Colon (tissue), 2 donors: ENCODE data around the gene ZGPAT.

Experiments
- FAIRE-seq: peaks from 2 replicates; lab custom pipeline; 2012; peaks lifted over from hg19 to GRCh38; lab: Jason Lieb, UNC
- donor health status: control.
- donor health status: control.

ZGPAT gene

DNA sequence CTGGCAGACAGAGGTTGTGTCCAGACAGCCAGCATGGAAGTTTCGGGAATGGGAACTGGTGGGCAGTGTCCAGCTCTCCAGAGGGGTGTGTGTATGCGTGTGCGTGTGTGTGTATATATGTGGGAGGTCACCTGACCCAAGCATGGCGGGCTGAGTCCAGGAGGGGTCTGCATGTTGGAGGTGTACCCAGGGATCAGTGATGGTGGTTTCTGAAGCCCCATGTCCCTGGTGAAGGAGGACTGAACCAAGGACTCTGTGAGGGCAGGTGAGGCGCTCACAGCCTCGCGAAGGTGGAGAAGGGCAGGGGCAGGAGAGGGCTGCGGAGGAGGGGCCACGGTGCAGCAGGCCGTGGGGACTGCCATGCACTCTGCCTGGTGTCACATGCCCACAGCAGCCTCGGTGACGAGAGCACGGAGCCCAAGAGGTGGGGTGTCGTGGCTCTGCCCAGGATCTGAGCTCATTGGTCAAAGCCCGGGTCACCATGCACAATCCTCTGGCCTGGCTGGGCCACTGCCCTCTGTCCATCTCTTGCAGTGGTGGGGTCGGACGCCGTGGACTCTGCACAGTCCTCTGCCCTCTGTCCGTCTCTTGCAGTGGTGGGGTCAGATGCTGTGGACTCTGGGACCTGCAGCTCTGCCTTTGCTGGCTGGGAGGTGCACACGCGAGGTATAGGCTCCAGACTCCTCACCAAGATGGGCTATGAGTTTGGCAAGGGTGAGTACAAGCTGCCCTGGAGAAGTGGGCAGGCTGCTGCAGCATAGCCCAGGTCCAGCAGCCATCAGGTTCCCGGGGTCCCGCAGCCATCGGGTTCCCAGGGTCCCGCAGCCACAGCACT lies 26.5 kb downstream of the ZGPAT start:
- FAIRE-seq = no peak

DNA sequence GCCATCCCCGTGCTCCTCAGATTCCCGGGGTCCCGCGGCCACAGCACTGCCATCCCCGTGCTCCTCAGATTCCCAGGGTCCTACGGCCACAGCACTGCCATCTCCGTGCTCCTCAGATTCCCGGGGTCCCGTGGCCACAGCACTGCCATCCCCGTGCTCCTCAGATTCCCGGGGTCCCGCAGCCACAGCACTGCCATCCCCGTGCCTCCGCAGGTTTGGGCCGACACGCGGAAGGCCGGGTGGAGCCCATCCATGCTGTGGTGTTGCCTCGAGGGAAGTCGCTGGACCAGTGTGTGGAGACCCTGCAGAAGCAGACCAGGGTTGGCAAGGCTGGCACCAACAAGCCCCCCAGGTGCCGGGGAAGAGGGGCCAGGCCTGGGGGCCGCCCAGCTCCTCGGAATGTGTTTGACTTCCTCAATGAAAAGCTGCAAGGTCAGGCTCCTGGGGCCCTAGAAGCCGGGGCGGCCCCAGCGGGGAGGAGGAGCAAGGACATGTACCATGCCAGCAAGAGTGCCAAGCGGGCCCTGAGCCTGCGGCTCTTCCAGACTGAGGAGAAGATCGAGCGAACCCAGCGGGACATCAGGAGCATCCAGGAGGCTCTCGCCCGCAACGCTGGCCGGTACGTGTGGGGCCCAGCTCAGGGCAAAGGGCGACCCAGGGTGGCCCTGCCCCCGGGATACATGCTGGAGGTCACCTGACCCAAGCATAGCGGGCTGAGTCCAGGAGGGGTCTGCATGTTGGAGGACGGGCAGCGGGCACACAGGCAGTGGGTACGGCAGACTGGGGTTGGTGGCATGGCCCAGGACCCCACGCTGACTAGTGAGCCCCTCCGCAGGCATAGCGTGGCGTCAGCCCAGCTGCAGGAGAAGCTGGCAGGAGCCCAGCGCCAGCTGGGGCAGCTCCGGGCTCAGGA lies 27.4 kb downstream of the ZGPAT start:
- FAIRE-seq = no peak

DNA sequence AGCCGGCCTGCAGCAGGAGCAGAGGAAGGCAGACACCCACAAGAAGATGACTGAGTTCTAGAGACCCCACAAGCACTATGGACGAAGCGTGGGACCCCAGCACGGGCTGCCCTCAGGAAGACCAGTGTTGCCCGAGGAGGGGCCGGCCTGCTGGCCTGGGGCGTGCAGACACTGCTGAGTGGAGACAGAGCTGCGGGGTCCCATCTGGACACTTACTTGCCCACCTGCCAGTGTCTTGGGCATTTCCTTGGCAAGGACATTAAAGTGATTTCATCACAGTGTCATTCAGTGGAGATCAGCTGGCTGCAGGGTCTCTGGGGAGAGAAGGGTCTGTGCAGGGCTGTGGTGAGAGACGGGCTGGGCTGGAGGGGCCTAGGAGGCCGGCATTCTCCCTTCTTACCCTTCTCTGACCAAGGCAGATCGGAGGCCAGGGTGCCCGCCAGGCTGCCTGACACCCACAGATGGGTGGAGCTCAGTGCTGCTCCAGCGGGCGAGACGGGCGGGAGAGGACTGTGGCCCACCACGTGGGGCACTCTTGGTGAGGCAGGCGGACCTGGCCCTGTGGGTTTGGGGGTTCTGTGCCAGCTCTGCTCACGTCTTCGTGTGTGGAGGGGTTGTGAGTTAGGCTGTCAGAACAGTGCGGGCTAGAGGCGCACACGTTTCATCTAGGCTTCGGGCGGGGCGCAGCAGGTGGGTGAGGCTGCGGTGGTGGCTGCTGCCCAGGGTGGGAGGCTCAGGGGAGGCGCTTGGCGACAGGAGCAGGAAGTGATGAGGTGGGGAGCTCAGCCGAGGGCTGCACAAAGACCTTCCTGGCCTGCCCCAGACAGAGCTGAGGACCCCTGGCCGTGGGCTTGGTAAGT lies 28.2 kb downstream of the ZGPAT start, which contains the start of gene LIME1:
Gene LIME1 (plus strand): TSS at position 806 of the 860 bp plus-strand sequence. CDS start 886 bp downstream, outside the sequence.
- no peak for FAIRE-seq

DNA sequence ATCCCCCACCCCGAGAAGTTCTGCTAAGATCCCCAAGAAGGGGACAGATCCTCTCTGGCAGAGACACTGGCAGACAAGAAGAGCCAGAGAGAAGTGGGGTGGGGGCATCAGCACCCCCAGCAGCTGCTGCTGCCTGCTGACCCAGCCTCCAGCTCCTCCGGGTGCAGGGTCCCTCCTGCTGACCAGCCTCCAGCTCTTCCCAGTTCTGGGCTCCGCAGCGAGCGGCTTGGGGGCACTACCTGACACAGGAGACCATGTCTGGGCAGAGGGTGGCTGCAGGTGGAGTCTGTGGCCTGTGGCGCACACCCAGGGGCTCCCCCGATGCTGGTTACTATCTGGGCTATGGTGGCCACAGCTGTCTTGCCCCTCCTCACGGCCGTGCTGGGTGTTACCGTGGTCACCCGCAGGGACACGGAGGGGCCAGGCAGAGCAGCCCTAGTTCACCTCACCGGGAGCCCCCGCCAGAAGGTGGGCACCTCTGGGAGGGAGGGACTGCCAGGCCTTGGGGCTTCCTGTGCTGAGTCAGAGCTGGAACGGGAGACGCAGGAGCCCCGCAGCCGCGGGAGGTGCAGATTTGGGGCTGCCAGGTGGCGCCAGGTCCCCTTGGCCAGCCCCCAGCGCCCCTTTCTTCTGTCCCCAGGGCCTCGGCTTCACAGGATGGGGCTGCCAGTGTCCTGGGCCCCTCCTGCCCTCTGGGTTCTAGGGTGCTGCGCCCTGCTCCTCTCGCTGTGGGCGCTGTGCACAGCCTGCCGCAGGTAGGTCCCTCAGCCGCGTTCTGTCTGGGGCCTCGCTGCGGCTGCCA lies 29.3 kb downstream of the ZGPAT start:
- no peak for FAIRE-seq

DNA sequence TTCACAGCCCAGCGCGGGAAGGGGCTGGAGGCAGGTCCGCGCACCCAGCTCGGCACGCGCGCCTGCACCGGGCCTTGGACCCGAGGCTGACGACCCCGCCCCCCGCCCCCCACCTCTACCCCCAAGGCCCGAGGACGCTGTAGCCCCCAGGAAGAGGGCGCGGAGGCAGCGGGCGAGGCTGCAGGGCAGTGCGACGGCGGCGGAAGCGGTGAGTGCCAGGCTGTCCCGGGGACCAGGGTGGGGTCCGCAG lies 29.8 kb downstream of the ZGPAT start:
- no peak for FAIRE-seq

DNA sequence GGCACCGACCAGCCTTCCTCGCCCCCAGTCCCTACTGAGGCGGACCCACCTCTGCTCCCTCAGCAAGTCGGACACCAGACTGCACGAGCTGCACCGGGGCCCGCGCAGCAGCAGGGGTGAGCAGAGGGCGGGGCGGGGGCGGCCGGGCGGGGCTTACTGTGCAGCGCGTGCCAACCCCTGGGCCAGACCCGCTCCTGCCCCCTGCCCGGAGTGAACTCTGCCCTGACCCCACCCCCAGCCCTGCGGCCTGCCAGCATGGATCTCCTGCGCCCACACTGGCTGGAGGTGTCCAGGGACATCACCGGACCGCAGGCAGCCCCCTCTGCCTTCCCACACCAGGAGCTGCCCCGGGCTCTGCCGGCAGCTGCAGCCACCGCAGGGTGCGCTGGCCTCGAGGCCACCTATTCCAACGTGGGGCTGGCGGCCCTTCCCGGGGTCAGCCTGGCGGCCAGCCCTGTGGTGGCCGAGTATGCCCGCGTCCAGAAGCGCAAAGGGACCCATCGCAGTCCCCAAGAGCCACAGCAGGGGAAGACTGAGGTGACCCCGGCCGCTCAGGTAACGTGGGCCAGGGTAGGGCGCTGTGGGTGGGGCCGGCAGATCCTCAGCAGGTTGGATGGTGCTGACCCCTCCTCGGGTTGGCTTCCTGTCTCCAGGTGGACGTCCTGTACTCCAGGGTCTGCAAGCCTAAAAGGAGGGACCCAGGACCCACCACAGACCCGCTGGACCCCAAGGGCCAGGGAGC lies 30.3 kb downstream of the ZGPAT start:
- FAIRE-seq = no peak

DNA sequence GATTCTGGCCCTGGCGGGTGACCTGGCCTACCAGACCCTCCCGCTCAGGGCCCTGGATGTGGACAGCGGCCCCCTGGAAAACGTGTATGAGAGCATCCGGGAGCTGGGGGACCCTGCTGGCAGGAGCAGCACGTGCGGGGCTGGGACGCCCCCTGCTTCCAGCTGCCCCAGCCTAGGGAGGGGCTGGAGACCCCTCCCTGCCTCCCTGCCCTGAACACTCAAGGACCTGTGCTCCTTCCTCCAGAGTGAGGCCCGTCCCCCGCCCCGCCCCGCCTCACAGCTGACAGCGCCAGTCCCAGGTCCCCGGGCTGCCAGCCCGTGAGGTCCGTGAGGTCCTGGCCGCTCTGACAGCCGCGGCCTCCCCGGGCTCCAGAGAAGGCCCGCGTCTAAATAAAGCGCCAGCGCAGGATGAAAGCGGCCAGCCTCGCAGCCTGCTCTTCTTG lies 30.9 kb downstream of the ZGPAT start:
- FAIRE-seq = no peak

DNA sequence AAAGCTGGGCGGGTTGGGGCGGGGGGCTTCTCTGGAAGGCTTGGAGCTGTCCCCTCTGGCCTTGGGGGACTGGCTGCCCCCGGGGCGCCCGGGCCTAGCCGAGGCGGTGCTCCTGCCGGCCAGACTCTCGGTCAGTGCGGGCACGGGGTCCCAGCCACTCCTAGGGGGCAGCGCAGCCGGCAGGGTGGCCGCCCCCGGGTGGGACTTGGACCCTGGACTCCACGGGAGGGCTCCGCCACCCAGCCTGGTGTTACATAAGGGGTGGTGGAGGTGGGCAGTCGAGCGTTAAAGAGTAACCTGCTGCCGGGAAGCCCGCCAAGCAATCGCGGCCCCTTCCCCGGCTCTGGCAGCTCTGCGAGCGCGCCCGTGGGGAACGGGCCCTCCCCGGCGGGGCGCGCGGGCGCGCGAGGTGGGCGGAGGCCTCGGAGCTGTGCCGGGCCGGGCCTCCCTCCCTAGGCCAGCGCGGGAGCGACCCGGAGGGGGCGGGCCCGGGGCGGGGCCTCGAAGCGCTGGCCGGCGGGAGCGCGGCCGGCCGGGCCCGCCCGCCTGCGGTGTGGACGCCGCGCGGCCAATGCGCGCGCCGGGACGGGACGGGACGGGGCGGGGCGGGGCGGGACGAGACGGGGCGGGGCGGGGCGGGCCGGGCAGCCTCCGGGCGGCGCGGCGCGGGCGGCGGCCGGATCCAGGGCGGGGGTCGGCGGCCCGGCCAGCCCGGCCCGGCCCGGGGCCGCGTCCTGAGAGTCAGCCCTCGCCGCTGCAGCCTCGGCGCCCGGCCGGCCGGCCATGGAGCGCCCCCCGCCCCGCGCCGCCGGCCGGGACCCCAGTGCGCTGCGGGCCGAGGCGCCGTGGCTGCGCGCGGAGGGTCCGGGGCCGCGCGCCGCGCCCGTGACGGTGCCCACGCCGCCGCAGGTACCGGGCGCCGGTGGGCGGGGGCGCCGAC lies 31.6 kb downstream of the ZGPAT start, which contains the start of gene SLC2A4RG:
Gene SLC2A4RG (plus strand): TSS at position 647 of the 940 bp plus-strand sequence. CDS start 137 bp downstream, at position 784.
- no peak for FAIRE-seq

DNA sequence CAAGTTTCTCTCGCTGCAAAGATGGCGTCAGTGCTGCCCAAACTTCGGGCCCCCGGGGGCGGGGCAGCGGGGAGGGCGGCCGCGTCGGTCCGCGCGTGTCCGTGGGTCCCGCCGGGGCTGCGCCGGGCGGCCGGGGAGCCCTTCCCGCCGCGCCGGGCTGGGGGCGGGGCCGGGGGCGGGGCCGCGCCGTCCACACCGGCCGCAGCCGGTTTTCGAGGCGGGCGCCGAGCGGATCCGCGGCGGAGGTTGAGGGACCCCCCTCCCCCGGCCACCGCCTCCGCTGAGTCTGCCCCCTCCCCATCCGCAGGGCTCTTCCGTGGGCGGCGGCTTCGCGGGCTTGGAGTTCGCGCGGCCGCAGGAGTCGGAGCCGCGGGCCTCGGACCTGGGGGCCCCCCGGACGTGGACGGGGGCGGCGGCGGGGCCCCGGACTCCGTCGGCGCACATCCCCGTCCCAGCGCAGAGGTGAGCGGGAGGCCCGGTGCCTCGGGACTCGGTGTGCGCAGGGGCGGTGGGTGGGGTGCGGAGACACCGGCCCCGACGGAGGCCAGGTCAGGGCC lies 32.3 kb downstream of the ZGPAT start:
- FAIRE-seq = no peak

DNA sequence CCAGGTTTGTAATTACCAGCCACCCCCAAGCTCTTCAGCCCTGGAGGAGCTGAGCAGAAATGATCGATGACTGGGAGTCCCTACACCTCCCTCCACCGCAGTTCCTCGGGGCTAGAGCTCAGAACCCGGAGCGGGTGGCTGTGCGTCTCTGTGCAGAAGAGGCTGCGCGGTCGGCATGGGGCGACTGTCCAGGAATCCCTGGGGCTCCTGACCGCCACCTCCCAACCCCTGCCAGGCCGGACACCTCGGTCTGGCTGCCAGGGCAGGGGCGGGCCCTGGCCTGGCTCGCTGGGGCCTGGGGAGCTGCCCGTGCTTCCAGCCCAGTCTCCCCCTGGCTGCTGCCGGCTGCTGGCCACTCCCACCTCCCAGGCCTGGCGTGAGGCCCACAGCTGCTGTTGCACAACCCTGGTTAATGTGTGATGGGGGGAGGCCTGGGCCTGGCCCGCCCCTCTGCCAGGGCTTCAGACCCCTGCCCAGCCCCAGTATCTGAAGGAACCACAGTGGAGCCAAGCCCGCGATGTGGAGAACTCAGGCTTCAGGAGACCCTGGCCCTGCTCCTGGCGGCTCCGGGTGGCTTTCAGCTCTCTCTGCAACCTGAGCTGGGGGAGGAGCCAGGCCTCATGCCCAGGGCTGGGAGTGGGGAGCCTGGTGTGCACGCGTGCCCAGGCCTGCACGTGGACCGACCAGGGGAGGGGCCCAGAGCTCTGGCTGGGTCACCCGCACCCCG lies 33.0 kb downstream of the ZGPAT start:
- FAIRE-seq = no peak

DNA sequence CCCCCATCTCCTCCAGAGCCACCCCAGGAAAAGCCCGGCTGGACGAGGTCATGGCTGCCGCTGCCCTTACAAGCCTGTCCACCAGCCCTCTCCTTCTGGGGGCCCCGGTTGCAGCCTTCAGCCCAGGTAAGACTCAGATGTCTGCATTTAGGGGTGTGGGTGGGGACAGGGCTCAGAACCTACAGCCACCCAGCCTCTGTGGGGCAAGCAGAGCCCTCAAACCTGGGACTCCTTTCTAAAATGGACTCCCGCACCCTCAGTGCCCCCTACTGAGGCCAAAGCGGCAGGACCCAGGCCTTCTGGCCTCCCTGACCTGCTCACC lies 33.5 kb downstream of the ZGPAT start:
- no peak for FAIRE-seq

DNA sequence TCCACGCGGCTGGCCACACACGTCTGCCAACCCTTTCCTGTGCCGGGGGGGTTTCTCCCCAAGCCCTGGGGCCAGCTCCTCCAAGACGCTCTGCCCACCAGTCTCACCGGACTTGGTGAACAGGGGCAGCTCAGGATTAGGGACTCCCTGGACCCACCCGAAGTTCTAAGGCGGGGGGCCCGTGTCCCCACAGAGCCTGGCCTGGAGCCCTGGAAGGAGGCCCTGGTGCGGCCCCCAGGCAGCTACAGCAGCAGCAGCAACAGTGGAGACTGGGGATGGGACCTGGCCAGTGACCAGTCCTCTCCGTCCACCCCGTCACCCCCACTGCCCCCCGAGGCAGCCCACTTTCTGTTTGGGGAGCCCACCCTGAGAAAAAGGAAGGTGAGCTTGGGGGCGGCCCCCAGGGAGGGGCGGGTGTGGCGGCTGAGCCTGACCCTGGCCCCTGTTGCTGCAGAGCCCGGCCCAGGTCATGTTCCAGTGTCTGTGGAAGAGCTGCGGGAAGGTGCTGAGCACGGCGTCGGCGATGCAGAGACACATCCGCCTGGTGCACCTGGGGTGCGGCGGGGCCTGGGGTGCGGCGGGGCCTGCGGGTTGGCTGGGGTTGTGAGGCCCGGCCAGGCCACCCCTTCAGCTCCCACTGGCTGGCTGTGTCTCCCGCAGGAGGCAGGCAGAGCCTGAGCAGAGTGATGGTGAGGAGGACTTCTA lies 34.0 kb downstream of the ZGPAT start:
- no peak for FAIRE-seq

DNA sequence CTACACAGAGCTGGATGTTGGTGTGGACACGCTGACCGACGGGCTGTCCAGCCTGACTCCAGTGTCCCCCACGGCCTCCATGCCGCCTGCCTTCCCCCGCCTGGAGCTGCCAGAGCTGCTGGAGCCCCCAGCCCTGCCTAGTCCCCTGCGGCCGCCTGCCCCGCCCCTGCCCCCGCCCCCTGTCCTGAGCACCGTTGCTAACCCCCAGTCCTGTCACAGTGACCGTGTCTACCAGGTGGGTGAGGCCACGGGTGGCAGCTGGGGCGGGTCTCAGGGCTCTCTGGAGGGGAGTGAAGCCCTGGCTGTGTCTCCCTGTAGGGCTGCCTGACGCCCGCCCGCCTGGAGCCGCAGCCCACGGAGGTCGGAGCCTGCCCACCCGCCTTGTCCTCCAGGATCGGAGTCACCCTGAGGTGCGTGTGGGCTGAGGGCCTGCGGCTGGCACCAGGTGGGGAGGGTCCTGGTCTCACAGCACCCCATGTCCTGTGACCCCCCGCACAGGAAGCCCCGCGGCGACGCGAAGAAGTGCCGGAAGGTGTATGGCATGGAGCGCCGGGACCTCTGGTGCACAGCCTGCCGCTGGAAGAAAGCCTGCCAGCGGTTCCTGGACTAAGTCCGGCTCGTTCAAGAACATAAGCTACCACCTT lies 34.7 kb downstream of the ZGPAT start:
- FAIRE-seq = no peak

DNA sequence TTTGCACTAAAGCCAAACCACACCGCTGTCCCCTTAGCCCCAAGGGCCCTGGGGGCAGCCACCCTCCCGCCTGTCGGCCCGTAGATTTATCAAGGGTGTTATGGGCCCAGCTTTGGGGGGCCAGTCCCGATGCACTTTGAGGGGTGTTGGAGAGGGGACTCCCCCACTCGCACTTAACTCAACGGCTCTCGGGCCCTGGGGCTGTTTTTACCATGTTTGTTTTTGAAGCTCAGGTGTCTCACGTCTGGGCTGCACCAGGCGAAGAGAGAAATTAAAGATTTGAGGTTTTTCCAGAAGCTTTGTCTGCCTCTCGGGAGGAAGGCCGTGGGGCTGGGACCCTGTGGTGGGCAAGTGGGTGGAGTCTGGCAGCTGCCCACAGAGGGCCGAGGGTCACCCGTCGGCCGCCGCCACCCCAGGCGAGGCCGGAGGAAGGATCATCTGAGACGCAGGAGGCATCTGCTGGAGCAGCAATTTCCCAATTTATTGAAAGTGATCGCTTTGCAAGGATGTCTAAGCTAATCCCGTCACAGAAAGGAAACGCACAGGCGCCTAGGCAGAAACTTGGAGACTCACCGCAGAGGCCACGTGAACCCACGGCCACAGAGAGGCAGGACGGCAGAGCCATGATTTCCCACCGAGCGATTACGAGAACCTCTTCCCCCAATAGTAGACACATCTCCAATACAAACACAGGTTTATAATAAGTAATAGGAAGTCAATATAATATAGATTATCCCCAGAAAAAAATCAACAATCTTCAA lies 35.6 kb downstream of the ZGPAT start:
- FAIRE-seq = no peak

DNA sequence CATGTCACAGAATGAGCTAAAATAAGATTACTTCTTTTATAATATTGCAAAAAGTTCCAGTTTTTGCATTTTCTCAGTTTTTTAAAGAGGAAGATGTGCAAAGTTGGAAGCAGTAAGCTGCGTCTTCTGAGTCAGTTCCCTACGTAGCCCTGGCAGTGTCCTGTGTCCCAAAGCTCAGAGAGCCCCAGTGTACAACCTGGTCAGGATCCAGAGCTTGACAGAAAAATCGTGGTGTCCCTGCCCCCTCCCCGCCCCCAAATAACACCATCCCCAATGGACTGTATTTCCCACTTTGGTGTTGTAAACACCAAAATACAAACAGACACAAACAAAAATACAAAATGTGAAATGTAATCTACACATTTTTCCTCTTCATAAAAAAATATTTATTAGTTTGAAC lies 36.3 kb downstream of the ZGPAT start:
- no peak for FAIRE-seq

DNA sequence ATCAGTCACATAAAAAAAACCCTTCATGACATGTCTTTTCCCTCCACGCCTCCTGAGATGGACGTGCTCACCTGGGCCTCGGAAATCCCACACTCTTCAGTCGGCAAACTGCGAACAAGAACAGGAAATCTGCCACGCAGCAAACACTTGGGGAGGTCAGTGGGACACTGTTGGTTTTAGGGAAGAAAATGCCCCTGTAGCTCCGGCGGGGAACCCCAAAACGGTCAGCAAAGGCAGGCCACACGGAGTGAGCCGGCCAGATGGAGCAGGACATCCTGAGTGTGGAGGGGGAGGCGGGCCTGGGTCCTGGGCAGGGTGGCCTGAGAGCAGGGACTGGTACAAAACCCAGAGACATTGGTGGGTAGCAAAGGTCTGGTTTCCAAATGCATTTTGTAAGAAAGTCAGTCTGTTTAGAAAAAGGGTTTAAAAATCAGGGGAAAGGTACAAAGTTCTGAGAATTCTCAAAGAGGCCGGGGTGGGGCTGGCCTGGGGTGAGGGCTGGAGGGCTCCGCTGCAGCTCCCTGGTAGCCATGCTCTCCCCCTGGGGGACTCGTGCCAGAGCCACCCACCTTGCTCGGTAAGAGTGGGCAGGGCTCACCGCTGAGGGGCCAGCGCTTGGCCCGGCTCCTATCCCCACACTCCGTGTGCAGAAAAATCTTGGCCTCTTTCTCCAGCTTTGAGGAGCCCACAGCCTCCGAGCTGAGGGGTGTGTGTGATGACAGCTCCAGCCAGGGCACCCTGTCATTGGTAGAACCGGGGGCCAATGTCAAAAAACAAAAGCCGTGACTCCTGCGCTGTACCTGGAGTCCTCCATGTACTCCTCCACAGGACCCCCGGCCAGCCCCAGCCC lies 37.0 kb downstream of the ZGPAT start:
- no peak for FAIRE-seq
